ENCODE results near the gene SMYD5. TPM values are rescaled to one million over a fixed set of nuclear protein-coding genes. Genes with fewer than 3 reads are reported as not detected.
"Not testable (repeated sequence)": the region's sequence is repeated elsewhere in the genome, so short reads cannot be mapped to it uniquely, and the experiment has no call there.

SMYD5 gene
- total RNA-seq, 4 donors from 2014 or later, result 5.9 to 31.1 (median 22.7) TPM

- Histone ChIP-seq H3K9me3 (no peaks in the 10 kb centered on the region), H3K36me3 (no peaks in the 10 kb centered on the region), H3K4me1 (no peaks in the 10 kb centered on the region), H3K4me3 (no peak overlapping the region), H3K27me3 (no peaks in the 10 kb centered on the region), H3K27ac (no peak overlapping the region)
- intact Hi-C loops (cut with DNase I; ENCODE audit: low total_unique reads), result no loop called here
- no peak for TF ChIP-seq CTCF (IDR thresholded peaks at IDR 0.05)
- TF ChIP-seq POLR2A (IDR thresholded peaks at IDR 0.05), result no peak
- DNase-seq, result no peak
These were observed 44.8 kb downstream of the SMYD5 start for GRCh38 chr2:73258913-73259215.

GRCh38 chr2:73259276-73259675 is 45.2 kb downstream of the SMYD5 start:
- Histone ChIP-seq H3K27me3 (no peaks in the 10 kb centered on the region), H3K27ac (no peak overlapping the region), H3K4me3 (no peak overlapping the region), H3K4me1 (no peaks in the 10 kb centered on the region), H3K36me3 (no peaks in the 10 kb centered on the region), H3K9me3 (no peaks in the 10 kb centered on the region)
- no peak for DNase-seq
- intact Hi-C loops (cut with DNase I; ENCODE audit: low total_unique reads), result no loop called here
- TF ChIP-seq CTCF (IDR thresholded peaks at IDR 0.05) (no peak), POLR2A (IDR thresholded peaks at IDR 0.05) (no peak)

DNA sequence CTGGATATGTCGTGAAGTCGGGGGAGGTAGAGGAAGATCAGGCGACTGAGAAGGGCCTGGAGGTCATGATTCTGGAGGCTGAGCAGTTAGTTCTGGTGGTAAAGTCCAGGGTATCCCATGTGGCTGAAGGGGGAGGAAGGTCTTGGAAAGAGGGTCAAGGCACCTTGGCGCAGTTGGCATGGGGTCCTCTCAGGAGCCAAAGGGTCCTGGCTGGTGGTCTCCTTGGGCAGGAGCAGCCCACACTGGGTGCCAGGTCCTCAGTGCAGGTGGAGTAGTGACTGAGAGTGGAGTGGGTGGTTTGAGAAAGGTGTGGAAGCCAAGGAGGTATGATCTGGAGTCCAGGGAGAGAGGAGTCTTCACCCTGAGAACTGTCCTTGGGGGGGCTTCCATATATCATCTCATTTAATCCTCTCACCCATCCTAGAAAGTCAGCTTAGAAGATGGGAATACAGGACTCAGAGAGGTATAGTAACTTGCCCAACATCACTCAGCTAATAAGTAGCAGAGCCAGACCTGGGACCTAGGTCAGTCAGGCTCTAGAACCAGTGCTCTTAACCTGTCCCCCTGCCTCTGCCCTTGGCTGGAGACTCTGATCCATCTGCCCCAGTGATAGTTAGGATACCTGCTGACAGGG is 45.8 kb downstream of the SMYD5 start:
- H3K27me3 ChIP-seq, result no peaks in the 10 kb centered on the region
- H3K9me3 ChIP-seq, result no peaks in the 10 kb centered on the region
- H3K27ac ChIP-seq, result no peak overlapping the region
- intact Hi-C loops (cut with DNase I; ENCODE audit: low total_unique reads), result no loop called here
- no peaks in the 10 kb centered on the region for H3K36me3 ChIP-seq
- no peaks in the 10 kb centered on the region for H3K4me1 ChIP-seq
- no peak overlapping the region for H3K4me3 ChIP-seq
- no peak for DNase-seq
- no peak for TF ChIP-seq POLR2A (IDR thresholded peaks at IDR 0.05)
- TF ChIP-seq CTCF (IDR thresholded peaks at IDR 0.05), result no peak

GRCh38 chr2:73260338-73260984 is 46.4 kb downstream of the SMYD5 start:
- H3K27ac ChIP-seq, result no peak overlapping the region
- TF ChIP-seq POLR2A (IDR thresholded peaks at IDR 0.05) (no peak), CTCF (IDR thresholded peaks at IDR 0.05) (no peak)
- no peak overlapping the region for H3K4me3 ChIP-seq
- intact Hi-C loops (cut with DNase I; ENCODE audit: low total_unique reads), result no loop called here
- no peaks in the 10 kb centered on the region for H3K4me1 ChIP-seq
- DNase-seq, result no peak
- H3K27me3 ChIP-seq, result no peaks in the 10 kb centered on the region
- no peaks in the 10 kb centered on the region for H3K36me3 ChIP-seq
- H3K9me3 ChIP-seq, result no peaks in the 10 kb centered on the region

GRCh38 chr2:73262108-73262651 is 48.1 kb downstream of the SMYD5 start:
- intact Hi-C loops (cut with DNase I; ENCODE audit: low total_unique reads), result no loop called here

DNA sequence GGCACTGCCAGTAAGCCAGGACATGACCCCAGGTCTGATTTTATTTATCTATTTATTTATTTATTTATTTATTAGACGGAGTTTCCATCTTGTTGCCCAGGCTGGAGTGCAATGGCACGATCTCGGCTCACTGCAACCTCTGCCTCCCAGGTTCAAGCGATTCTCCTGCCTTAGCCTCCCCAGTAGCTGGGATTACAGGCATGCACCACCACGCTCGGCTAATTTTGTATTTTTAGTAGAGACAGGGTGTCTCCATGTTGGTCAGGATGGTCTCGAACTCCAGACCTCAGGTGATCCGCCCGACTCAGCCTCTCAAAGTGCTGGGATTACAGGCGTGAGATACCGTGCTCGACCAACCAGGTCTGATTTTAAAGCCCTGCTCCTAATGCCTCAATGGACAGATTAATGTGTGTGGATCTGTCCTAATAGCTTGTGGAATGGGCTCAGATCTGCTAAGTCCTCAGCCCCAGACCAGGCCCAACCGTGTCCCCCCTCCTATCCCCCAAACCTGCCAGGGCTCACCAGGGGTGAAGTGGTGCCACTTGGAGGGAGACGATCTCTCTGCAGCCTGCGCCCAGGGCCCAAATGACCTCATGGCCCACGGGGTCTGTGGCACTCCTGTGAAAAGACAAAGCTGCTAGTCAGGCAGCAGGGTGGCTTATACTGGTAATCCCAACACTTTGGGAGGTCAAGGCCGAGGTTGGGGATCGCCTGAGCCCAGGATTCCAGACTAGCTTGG is 48.8 kb downstream of the SMYD5 start:
- H3K36me3 ChIP-seq; H3K27me3 ChIP-seq; H3K4me1 ChIP-seq; H3K27ac ChIP-seq; H3K4me3 ChIP-seq; DNase-seq; H3K9me3 ChIP-seq; intact Hi-C loops (cut with DNase I; ENCODE audit: low total_unique reads): not testable (repeated sequence)

More at GRCh38 chr2:73262108-73262651, 48.1 kb downstream of the SMYD5 start:
- no peak overlapping the region for H3K4me3 ChIP-seq
- no peaks in the 10 kb centered on the region for H3K27me3 ChIP-seq
- H3K4me1 ChIP-seq, result no peaks in the 10 kb centered on the region
- H3K27ac ChIP-seq, result no peak overlapping the region
- TF ChIP-seq POLR2A (IDR thresholded peaks at IDR 0.05) (no peak), CTCF (IDR thresholded peaks at IDR 0.05) (no peak)
- no peaks in the 10 kb centered on the region for H3K36me3 ChIP-seq
- no peaks in the 10 kb centered on the region for H3K9me3 ChIP-seq
- no peak for DNase-seq
